Smooth muscle cell (in vitro differentiated cells): ENCODE measurements around the gene HRAS. TPM values are rescaled to one million over a fixed set of nuclear protein-coding genes. Genes with fewer than 3 reads are reported as not detected.

Experiments used
- DNase-seq: peaks from one replicate; lab custom pipeline; 2025; ENCODE audit not compliant: unreplicated experiment; lab: John Stamatoyannopoulos, UW
- H2AFZ ChIP-seq: fragments of 200-600 bp; sonication (generic); 2 replicates; pipeline ENCODE4 v1.6.0; 2016; ENCODE audit warnings: antibody characterized with exemption, low read depth, mild to moderate bottlenecking
- H3F3A ChIP-seq: fragments of 200-600 bp; sonication (generic); 2 replicates; pipeline ENCODE4 v1.6.0; 2017; ENCODE audit warnings: antibody characterized with exemption, low read depth
- H3K27ac ChIP-seq: fragments of 200-600 bp; sonication (generic); 2 replicates; pipeline ENCODE4 v1.5.1; 2016; ENCODE audit warnings: low read depth, mild to moderate bottlenecking
- H3K27me3 ChIP-seq: fragments of 200-600 bp; sonication (generic); 2 replicates; pipeline ENCODE4 v1.6.1; 2016; ENCODE audit warnings: low read depth, mild to moderate bottlenecking
- H3K36me3 ChIP-seq: fragments of 200-600 bp; sonication (generic); 2 replicates; pipeline ENCODE4 v1.5.1; 2016; ENCODE audit warnings: low read depth
- H3K4me1 ChIP-seq: fragments of 200-600 bp; sonication (generic); 2 replicates; pipeline ENCODE4 v1.5.1; 2016; ENCODE audit warnings: low read depth
- H3K4me2 ChIP-seq: fragments of 200-600 bp; sonication (generic); 2 replicates; pipeline ENCODE4 v1.6.0; 2016; ENCODE audit warnings: mild to moderate bottlenecking
- H3K4me3 ChIP-seq: fragments of 200-600 bp; sonication (generic); 2 replicates; pipeline ENCODE4 v1.5.1; 2016; ENCODE audit warnings: mild to moderate bottlenecking
- H3K79me2 ChIP-seq: fragments of 200-600 bp; sonication (generic); 2 replicates; pipeline ENCODE4 v1.6.0; 2016; ENCODE audit warnings: low read depth, mild to moderate bottlenecking
- H3K9ac ChIP-seq: fragments of 200-600 bp; sonication (generic); 2 replicates; pipeline ENCODE4 v1.6.0; 2016; ENCODE audit warnings: low read depth
- H3K9me3 ChIP-seq: fragments of 200-600 bp; sonication (generic); replicated peaks from 2 replicates; pipeline ENCODE4 v1.5.1; 2016; ENCODE audit warnings: low read depth
- H4K20me1 ChIP-seq: fragments of 200-600 bp; sonication (generic); 2 replicates; pipeline ENCODE4 v1.6.0; 2016; ENCODE audit warnings: low read depth
- CTCF ChIP-seq: fragments of 200-600 bp; sonication (generic); IDR thresholded peaks from 2 replicates; pipeline ENCODE4 v1.5.1; 2017; ENCODE audit warnings: borderline replicate concordance, mild to moderate bottlenecking, antibody characterized with exemption; ENCODE audit not compliant: insufficient read depth, poor library complexity, severe bottlenecking
- WGBS: methylation state at CpG from one replicate; pipeline ENCODE4 v1.1.7; 2016; ENCODE audit warnings: low lambda C conversion rate; 5-methylcytosine and 5-hydroxymethylcytosine counted together
- polyA plus RNA-seq: library from polyadenylated mRNA; unstranded; fragments of >200 nt; fragmentation: Nextera tagmentation; extraction: Ambion mirVana; gene quantifications from 2 replicates; pipeline ENCODE4 v1.2.1, GENCODE V29; 2016
- total RNA-seq: library from RNA; depleted of rRNA; stranded (reverse); fragments of >200 nt; gene quantifications from 2 replicates; pipeline ENCODE4 v1.2.3, GENCODE V29; 2014

HRAS gene
- total and polyA plus RNA-seq, 2 experiments from 2014 or later = 39.9 to 59.1 TPM

DNA sequence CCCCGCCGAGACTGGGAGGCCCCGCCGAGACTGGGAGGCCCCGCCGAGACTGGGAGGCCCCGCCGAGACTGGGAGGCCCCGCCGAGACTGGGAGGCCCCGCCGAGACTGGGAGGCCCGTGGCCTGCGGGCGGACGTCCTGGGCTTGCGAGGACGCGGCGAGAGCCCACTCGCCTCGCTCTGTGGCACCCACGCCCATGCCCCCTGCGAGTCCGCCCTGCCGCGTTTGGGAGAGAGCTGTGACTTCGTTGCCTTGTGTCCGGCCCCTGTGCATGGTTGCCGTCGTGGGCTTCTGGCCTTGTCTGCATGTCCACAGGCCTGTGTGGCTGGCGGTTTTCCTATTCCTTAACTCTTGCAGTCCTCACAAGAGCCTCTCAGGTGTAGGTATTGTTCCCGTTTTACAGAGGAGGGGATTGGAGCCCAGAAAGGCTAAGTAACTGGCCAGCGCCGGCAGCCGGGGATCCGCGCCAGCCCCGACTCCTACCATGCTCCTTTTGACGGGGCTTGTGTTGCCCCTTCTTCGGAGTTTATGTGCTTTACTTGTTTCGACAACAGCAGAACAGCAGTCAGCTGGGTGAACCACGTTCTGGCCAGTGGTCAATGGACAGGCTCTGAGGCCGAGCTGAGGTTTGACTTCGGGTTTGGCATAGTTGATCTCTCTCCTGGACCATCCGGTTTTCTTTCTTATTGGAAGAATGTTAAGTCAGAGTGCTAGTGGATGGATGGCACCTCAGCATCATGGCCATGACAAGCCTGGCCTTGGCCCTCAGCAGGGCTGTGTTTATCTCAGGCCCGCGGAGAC, 41.6 kb upstream of the HRAS start:
- no peaks in the 10 kb centered on the region for H3K27me3 ChIP-seq
- H3F3A ChIP-seq = peaks cover 3% of the 10 kb centered on the region
- H3K9ac ChIP-seq = peak overlapping the region; percentile 97
- peaks cover 53% of the 10 kb centered on the region for H4K20me1 ChIP-seq
- peaks cover 19% of the 10 kb centered on the region for H3K4me1 ChIP-seq
- TF ChIP-seq CTCF = no peak
- H3K27ac ChIP-seq = peak overlapping the region; percentile 82
- peak overlapping the region; percentile 99 for H3K4me2 ChIP-seq
- no peak for DNase-seq
- 10% methylated on average over 39 of the region's 48 CpGs for WGBS
- no peaks in the 10 kb centered on the region for H3K9me3 ChIP-seq
- H2AFZ ChIP-seq = no peak overlapping the region
- peak overlapping the region; percentile 97 for H3K4me3 ChIP-seq
- peaks cover 53% of the 10 kb centered on the region for H3K79me2 ChIP-seq
- H3K36me3 ChIP-seq = no peaks in the 10 kb centered on the region

DNA sequence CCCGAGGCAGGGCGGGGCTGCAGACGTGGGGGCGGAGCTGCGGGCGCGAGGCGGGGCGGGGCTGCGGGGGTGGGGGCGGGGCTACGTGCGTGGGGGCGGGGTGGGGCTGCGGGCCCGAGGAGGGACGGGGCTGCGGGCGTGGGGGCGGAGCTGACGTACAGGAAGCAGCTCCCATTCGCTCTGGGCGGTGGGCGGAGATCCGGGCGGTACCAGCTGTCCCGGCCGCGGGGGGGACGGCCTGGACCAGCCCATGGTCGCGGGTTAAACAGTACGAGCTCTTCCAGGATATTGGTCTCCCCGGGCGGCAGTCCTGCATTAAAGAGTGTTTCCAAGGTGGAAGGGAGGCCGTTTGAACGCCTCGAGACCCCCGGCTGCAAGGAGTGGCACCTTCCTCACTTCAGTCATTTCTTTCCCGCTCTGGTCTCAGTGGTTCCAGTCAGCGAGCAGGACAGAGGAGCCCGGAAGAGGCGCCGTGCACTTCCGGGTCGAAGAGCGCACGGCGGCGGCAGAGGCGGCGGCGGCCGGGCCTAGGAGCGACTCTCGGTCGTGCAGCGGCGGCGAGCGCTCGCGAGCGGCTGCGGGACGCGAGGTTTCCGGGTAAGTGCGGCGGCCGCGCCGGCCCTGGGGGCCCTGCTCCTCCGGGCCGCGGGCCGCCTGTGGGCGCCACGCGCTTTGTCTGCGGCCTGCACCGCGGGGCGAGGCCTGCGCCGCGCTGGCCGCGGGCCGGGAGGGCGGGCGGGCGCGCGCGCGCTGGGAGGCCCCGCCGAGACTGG, 40.8 kb upstream of the HRAS start, which contains the start of gene PHRF1:
Gene PHRF1 (plus strand): TSS at position 475 of the 773 bp plus-strand sequence. CDS start 5,043 bp downstream, outside the sequence.
- Histone ChIP-seq H3K36me3 (no peaks in the 10 kb centered on the region), H3K79me2 (peaks cover 45% of the 10 kb centered on the region), H3K27me3 (no peaks in the 10 kb centered on the region), H2AFZ (peak within 1 kb of the TSS; percentile 92), H3K4me3 (peak within 1 kb of the TSS; percentile 97), H3K27ac (peak within 1 kb of the TSS; percentile 96), H3K9ac (peak within 1 kb of the TSS; percentile 98), H3K4me1 (peaks cover 23% of the 10 kb centered on the region), H4K20me1 (peaks cover 44% of the 10 kb centered on the region), H3K9me3 (no peaks in the 10 kb centered on the region), H3K4me2 (peak within 1 kb of the TSS; percentile 99), H3F3A (peaks cover 3% of the 10 kb centered on the region)
- TF ChIP-seq CTCF = no peak
- 1% methylated on average over 55 of the region's 99 CpGs for WGBS
- DNase-seq = peak; percentile 92

DNA sequence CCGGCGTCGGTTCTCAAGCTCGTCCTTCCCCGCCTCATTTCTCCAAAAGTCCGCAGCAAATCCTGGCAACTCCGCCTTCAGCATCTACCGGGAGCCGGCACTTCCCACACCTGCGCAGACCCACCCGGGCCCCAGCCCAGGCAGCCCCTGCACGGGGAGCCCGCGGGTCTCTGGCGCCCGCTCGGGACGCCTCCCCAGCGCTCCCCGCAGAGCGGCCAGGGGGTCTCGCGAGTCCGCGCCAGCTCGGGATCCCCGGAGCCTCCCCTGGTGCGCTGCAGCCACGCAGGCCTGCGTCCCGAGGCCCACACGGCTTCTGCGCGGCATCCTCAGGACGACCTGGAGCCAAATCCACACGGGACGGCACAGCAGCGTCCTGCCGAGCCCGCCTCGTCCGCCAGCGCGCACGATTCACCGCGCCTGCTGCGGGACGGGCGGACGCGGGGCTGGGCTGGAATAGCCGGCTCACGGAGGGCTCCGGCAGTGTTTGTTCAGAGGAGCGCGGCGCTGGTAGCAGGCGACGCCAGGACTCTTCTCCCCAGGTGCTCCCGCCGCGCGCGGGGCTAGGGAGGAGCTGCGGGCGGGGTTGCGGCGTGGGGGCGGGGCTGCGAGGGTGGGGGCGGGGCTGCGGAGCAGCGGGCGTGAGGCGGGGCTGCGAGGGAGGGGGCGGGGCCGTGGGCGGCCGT, 40.1 kb upstream of the HRAS start:
- peaks cover 37% of the 10 kb centered on the region for H4K20me1 ChIP-seq
- peak overlapping the region; percentile 92 for H3K4me2 ChIP-seq
- H3K4me3 ChIP-seq = peak overlapping the region; percentile 91
- peaks cover 3% of the 10 kb centered on the region for H3F3A ChIP-seq
- H2AFZ ChIP-seq = peak overlapping the region; percentile 91
- H3K27ac ChIP-seq = no peak overlapping the region
- no peaks in the 10 kb centered on the region for H3K9me3 ChIP-seq
- H3K36me3 ChIP-seq = no peaks in the 10 kb centered on the region
- WGBS = under 1% methylated on average over 48 of the region's 81 CpGs
- H3K9ac ChIP-seq = no peak overlapping the region
- DNase-seq = no peak
- no peak for TF ChIP-seq CTCF
- H3K27me3 ChIP-seq = no peaks in the 10 kb centered on the region
- peaks cover 38% of the 10 kb centered on the region for H3K79me2 ChIP-seq
- H3K4me1 ChIP-seq = peaks cover 23% of the 10 kb centered on the region
